MM.1S (cell line): Measurements from ENCODE around the gene PIGR.

Experiments used
- EZH2 ChIP-seq: fragments of 300-600 bp; sonication (generic); optimal IDR thresholded peaks from 2 replicates; pipeline ENCODE3; 2017; ENCODE audit warnings: low read depth, mild to moderate bottlenecking, antibody characterized with exemption, low read length, mixed read lengths
- EZH2phosphoT487 ChIP-seq: fragments of 300-600 bp; sonication (generic); IDR thresholded peaks from 2 replicates; pipeline ENCODE4 v1.6.1; 2018; ENCODE audit warnings: antibody characterized with exemption, low read length
- TF ChIP-seq, protein P1 (sequence below): fragments of 300-600 bp; sonication (generic); IDR thresholded peaks from 2 replicates; pipeline ENCODE4 v1.5.1; 2016; ENCODE audit warnings: antibody characterized with exemption, low read length, mixed read lengths

DNA sequence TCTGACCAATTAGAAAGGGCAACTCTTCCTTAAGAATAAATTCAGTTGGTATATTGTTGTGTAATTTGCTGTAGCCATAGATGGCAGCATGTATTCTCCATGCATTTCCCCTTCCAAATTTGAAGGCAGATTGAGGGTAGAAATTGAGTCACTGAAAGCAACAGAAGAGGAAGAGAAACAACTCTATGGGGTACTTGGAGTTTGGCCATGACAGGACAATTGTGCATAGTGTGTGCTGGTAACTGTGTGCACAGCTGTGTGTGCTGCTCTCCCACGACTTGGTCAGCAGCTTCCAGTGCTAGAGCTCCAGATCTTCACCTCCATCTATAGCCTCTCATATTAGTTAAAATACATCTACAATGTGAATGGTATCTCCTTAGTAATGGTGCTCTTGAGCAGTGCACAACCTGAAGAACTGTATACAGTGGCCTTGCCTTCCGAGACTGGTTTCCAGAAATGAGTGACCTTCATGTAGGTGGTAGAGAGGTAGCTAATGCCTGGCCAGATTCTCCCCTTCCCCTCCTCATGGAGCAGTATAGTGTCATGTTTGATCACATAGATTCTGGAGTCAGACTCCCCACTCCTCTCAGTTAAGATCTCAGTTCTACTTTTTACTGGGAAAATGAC lies 24.9 kb upstream of the PIGR start:
- TF ChIP-seq, protein P1, sequence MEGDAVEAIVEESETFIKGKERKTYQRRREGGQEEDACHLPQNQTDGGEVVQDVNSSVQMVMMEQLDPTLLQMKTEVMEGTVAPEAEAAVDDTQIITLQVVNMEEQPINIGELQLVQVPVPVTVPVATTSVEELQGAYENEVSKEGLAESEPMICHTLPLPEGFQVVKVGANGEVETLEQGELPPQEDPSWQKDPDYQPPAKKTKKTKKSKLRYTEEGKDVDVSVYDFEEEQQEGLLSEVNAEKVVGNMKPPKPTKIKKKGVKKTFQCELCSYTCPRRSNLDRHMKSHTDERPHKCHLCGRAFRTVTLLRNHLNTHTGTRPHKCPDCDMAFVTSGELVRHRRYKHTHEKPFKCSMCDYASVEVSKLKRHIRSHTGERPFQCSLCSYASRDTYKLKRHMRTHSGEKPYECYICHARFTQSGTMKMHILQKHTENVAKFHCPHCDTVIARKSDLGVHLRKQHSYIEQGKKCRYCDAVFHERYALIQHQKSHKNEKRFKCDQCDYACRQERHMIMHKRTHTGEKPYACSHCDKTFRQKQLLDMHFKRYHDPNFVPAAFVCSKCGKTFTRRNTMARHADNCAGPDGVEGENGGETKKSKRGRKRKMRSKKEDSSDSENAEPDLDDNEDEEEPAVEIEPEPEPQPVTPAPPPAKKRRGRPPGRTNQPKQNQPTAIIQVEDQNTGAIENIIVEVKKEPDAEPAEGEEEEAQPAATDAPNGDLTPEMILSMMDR: no peak
- no peak for TF ChIP-seq EZH2
- TF ChIP-seq EZH2phosphoT487: no peak
